NCI-H1105 treated with DMSO at 0.1 percent for 48 hours (cell line): ENCODE data around the gene LRRK1.

Experiments
- DNase-seq: peaks from one replicate; lab custom pipeline; 2025; lab: John Stamatoyannopoulos, UW

Gene LRRK1

GRCh38 chr15:101114610-101115009 lies 195.5 kb downstream of the LRRK1 start:
- DNase-seq: no peak

- no peak for DNase-seq
Observed at GRCh38 chr15:101115393-101115785, 196.2 kb downstream of the LRRK1 start.

GRCh38 chr15:101115786-101116680 lies 196.9 kb downstream of the LRRK1 start:
- no peak for DNase-seq

- DNase-seq: no peak
Observed at GRCh38 chr15:101116681-101116976, 197.5 kb downstream of the LRRK1 start.

- DNase-seq: no peak
Observed at GRCh38 chr15:101118116-101118515, 199.0 kb downstream of the LRRK1 start.

GRCh38 chr15:101118615-101119014 lies 199.5 kb downstream of the LRRK1 start:
- DNase-seq: no peak

- DNase-seq: no peak
Observed at GRCh38 chr15:101119181-101119580, 200.0 kb downstream of the LRRK1 start.
